Caco-2 (cell line): Measurements from ENCODE around the gene DMRTB1. TPM values are rescaled to one million over a fixed set of nuclear protein-coding genes. Genes with fewer than 3 reads are reported as not detected.

ENCODE experiments used
- BruUV-seq: library from RNA; stranded (reverse); fragments of 400-500 nt; replicated peaks from 2 replicates; lab custom pipeline; 2021; lab: Mats Ljungman, UMichigan
- CTCF ChIA-PET: fragments of 300-600 bp; sonication (Branson Sonifier 250); formaldehyde crosslinking; loops from one replicate; lab custom pipeline; 2022; ENCODE audit warnings: antibody characterized with exemption; lab: Charles Lee
- POLR2A ChIA-PET: fragments of 300-600 bp; sonication (Branson Sonifier 250); formaldehyde crosslinking; loops from one replicate; lab custom pipeline; 2022; ENCODE audit warnings: antibody characterized with exemption; lab: Charles Lee
- DNase-seq, 2 experiments: peaks; one replicate each; pipeline versions ENCODE4 v3.0.0 to v3.0.0-alpha.2; 2020 to 2022
- H3K27me3 ChIP-seq: replicated peaks from 2 replicates; pipeline ENCODE4 v1.6.0; 2011; ENCODE audit warnings: low read length; ENCODE audit not compliant: control insufficient read depth, insufficient read depth
- H3K36me3 ChIP-seq: 2 replicates; pipeline ENCODE4 v1.5.1; 2011; ENCODE audit warnings: low read length; ENCODE audit not compliant: control insufficient read depth, insufficient read depth
- H3K4me1 ChIP-seq: fragments of 250-450 bp; sonication (Bioruptor Pico); 2 replicates; pipeline ENCODE4 v1.5.1; 2020; ENCODE audit warnings: mild to moderate bottlenecking
- H3K4me3 ChIP-seq: 2 replicates; pipeline ENCODE4 v1.5.1; 2011; ENCODE audit warnings: low read depth, mild to moderate bottlenecking, control low read depth, low read length
- H3K9me3 ChIP-seq: fragments of 250-450 bp; sonication (Bioruptor Pico); 2 replicates; pipeline ENCODE4 v1.5.1; 2020; ENCODE audit warnings: mild to moderate bottlenecking, moderate library complexity
- H3K27ac Mint-ChIP-seq: one replicate; pipeline ENCODE4 v1.8.0; 2022; ENCODE audit warnings: mixed read lengths; ENCODE audit not compliant: unreplicated experiment
- H3K27me3 Mint-ChIP-seq: one replicate; pipeline ENCODE4 v1.8.0; 2022; ENCODE audit warnings: mixed read lengths; ENCODE audit not compliant: insufficient read depth, unreplicated experiment
- H3K36me3 Mint-ChIP-seq: one replicate; pipeline ENCODE4 v1.8.0; 2022; ENCODE audit warnings: mild to moderate bottlenecking, mixed read lengths; ENCODE audit not compliant: insufficient read depth, unreplicated experiment
- H3K4me1 Mint-ChIP-seq: one replicate; pipeline ENCODE4 v1.8.0; 2022; ENCODE audit warnings: low read depth, mixed read lengths; ENCODE audit not compliant: unreplicated experiment
- H3K4me3 Mint-ChIP-seq: one replicate; pipeline ENCODE4 v1.8.0; 2022; ENCODE audit warnings: mild to moderate bottlenecking, moderate library complexity, mixed read lengths; ENCODE audit not compliant: unreplicated experiment
- H3K9me3 Mint-ChIP-seq: one replicate; pipeline ENCODE4 v1.8.0; 2022; ENCODE audit warnings: mixed read lengths; ENCODE audit not compliant: unreplicated experiment
- intact Hi-C: fragments of 100-400 bp; cut with micrococcal nuclease; formaldehyde crosslinking; loops from one replicate; pipeline ENCODE4 v1.10.0; 2022; ENCODE audit not compliant: unreplicated experiment
- total RNA-seq: library from RNA; stranded (reverse); gene quantifications from 2 replicates; pipeline ENCODE4 v1.2.3, GENCODE V29; 2022
- TF ChIP-seq, protein P1 (sequence below), 2 experiments: fragments of 200-600 bp in 1 of 2; IDR thresholded peaks; 1 replicate in 1 of 2; 2 replicates in 1 of 2; pipeline versions ENCODE4 v1.5.1 to v1.8.0; 2011 to 2022; ENCODE audit warnings: antibody characterized with exemption in 1 of 2, control low read depth in 1 of 2, inconsistent platforms in 1 of 2, low read depth in 1 of 2, low read length in 1 of 2, mild to moderate bottlenecking in 1 of 2, moderate library complexity in 1 of 2; ENCODE audit not compliant: insufficient read depth in 1 of 2, severe bottlenecking in 1 of 2, unreplicated experiment in 1 of 2

DMRTB1 gene
- total RNA-seq, 1 experiment from 2014 or later = not detected

DNA sequence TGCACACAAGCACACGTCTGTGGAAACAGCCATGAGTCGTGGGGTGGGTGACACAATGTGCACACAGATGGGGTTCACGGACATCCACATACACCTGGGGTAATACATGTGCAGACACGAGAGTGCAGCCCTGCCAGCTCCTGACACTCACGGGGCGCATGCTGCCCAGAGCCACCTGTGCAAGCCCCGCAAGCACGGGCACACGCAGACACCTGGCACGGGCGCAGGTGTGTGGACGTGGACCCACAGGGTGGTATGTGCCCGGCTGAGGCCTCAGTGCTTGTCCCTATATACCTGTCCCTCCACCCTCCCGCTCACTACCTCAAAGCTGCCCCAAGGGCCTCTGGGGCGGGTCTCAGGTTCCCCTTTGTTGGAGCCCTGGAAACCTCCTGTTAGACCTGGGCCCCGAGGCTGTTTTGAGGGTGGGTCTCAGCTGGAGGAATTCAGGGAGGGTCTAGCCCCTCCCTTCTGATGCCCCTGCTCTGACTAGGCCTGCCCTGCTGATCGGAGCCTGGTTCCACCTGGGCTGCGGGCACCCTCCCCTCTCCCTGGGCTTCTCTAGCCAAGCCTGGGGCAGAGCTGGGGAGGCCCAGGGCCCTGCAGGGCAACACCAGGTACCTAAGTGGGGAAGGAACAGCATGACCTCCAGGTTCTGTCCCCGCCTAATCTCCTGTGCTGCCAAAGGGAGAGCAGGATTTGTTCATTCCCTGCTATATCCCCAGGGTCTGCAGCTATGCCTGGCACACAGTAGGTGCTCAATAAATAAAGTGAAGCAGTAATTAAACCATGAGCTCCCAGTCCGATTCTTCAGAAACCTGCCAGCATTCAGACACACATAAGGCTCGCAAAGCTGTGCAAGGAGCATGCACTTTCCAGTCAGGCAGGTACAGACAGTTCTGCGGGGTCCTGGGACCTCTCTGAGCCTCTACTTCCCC, 49.1 kb downstream of the DMRTB1 start:
- Mint-ChIP-seq H3K27ac (no peak overlapping the region), H3K27me3 (no peaks in the 10 kb centered on the region), H3K4me1 (no peaks in the 10 kb centered on the region), H3K4me3 (no peak overlapping the region), H3K9me3 (no peaks in the 10 kb centered on the region), H3K36me3 (no peaks in the 10 kb centered on the region)
- no peaks in the 10 kb centered on the region for H3K4me1 ChIP-seq
- no TSS peak for BruUV-seq
- ChIA-PET CTCF (no interaction called here), POLR2A (no interaction called here)
- H3K4me3 ChIP-seq = no peak overlapping the region
- no peak for DNase-seq
- no peaks in the 10 kb centered on the region for H3K36me3 ChIP-seq
- H3K9me3 ChIP-seq = no peaks in the 10 kb centered on the region
- no peaks in the 10 kb centered on the region for H3K27me3 ChIP-seq
- intact Hi-C loops = no loop called here
- TF ChIP-seq, protein P1, sequence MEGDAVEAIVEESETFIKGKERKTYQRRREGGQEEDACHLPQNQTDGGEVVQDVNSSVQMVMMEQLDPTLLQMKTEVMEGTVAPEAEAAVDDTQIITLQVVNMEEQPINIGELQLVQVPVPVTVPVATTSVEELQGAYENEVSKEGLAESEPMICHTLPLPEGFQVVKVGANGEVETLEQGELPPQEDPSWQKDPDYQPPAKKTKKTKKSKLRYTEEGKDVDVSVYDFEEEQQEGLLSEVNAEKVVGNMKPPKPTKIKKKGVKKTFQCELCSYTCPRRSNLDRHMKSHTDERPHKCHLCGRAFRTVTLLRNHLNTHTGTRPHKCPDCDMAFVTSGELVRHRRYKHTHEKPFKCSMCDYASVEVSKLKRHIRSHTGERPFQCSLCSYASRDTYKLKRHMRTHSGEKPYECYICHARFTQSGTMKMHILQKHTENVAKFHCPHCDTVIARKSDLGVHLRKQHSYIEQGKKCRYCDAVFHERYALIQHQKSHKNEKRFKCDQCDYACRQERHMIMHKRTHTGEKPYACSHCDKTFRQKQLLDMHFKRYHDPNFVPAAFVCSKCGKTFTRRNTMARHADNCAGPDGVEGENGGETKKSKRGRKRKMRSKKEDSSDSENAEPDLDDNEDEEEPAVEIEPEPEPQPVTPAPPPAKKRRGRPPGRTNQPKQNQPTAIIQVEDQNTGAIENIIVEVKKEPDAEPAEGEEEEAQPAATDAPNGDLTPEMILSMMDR (IDR thresholded peaks at IDR 0.05; ENCODE audit: insufficient read depth in 1 of 2, low read depth in 1 of 2, low read length in 1 of 2, severe bottlenecking in 1 of 2, unreplicated experiment in 1 of 2) = no peak

DNA sequence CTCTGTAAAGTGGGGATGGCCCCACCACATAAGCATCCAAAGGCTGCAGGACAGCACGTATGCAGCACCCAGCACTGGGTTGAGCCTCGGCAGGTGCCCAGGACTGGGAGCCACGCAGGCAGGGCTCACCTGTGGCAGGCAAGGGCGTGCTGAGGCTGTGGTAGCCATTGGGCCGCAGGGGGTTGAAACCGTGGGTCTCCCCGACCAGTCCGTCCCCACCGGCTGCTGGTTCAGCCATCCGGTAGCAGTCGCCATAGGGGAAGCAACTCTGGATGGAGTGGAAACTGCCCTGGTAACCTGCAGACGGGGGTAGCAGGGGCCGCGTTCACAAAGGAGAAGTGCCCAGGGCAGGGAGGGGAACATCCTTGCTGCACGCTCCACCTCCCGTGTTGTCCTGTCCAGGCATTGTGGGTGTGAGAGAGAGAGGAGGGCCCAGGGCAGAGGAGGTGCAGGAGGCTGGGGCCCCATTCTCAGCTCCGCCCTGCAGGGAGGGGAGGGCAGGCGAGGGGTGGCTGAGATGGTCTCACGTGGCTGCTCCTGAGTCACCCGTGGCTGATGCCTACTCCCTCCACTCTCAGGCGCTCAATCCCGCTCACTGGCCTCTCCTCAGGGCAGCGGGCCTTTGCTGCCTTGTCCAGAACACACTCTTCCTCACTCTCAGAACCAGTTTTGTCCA, 49.9 kb downstream of the DMRTB1 start:
- Mint-ChIP-seq H3K9me3 (no peaks in the 10 kb centered on the region), H3K27me3 (no peaks in the 10 kb centered on the region), H3K27ac (no peak overlapping the region), H3K4me3 (no peak overlapping the region), H3K4me1 (no peaks in the 10 kb centered on the region), H3K36me3 (no peaks in the 10 kb centered on the region)
- no peaks in the 10 kb centered on the region for H3K4me1 ChIP-seq
- TF ChIP-seq, protein P1 (IDR thresholded peaks at IDR 0.05; ENCODE audit: insufficient read depth in 1 of 2, low read depth in 1 of 2, low read length in 1 of 2, severe bottlenecking in 1 of 2, unreplicated experiment in 1 of 2) = no peak
- no peaks in the 10 kb centered on the region for H3K9me3 ChIP-seq
- no TSS peak for BruUV-seq
- H3K27me3 ChIP-seq = no peaks in the 10 kb centered on the region
- intact Hi-C loops = no loop called here
- no peaks in the 10 kb centered on the region for H3K36me3 ChIP-seq
- CTCF ChIA-PET = no interaction called here
- POLR2A ChIA-PET = no interaction called here
- no peak for DNase-seq
- H3K4me3 ChIP-seq = no peak overlapping the region

DNA sequence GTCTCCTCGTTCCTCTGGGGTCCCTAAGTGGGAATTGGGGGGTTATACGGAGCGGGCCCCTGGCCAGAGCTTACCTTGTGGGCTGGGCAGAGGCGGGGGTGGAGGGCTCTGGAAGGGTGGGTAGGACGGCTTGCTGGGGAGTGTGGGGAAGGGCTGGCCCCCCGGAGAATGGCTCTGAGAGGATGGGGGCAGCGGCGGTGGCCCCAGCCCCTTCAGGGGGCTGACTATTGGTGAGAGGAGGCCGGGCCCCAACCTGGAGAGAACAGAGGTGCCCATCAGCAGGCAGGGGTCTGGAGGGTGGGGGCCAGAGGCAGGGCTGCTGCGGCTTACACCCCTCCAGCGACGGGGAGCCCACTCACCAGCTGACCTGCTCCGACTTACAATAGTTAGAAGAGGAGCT, 50.6 kb downstream of the DMRTB1 start:
- Mint-ChIP-seq H3K27me3 (no peaks in the 10 kb centered on the region), H3K9me3 (no peaks in the 10 kb centered on the region), H3K36me3 (no peaks in the 10 kb centered on the region), H3K4me3 (no peak overlapping the region), H3K4me1 (no peaks in the 10 kb centered on the region), H3K27ac (no peak overlapping the region)
- intact Hi-C loops = no loop called here
- TF ChIP-seq, protein P1 (IDR thresholded peaks at IDR 0.05; ENCODE audit: insufficient read depth in 1 of 2, low read depth in 1 of 2, low read length in 1 of 2, severe bottlenecking in 1 of 2, unreplicated experiment in 1 of 2) = no peak
- ChIA-PET POLR2A (no interaction called here), CTCF (no interaction called here)
- Histone ChIP-seq H3K36me3 (no peaks in the 10 kb centered on the region), H3K9me3 (no peaks in the 10 kb centered on the region), H3K27me3 (no peaks in the 10 kb centered on the region), H3K4me3 (no peak overlapping the region), H3K4me1 (no peaks in the 10 kb centered on the region)
- no TSS peak for BruUV-seq
- DNase-seq = no peak
